ENCODE measurements around the gene JPH2.
"Not testable (repeated sequence)": the region's sequence is repeated elsewhere in the genome, so short reads cannot be mapped to it uniquely, and the experiment has no call there.

The JPH2 gene

GRCh38 chr20:44187054-44187771, at the start of gene JPH2:
Gene JPH2 (minus strand): TSS chr20:44187188. CDS start chr20:44186705, 483 bp downstream.
- DNase-seq = peak in 1 of 10 donors; percentile 66
- intact Hi-C loops (cut with DNase I) = no loop called here

- intact Hi-C loops (cut with DNase I) = no loop called here
- DNase-seq = peak in 1 of 10 donors; percentile 7
Observed at GRCh38 chr20:44235702-44236101, 48.7 kb upstream of the JPH2 start.

- DNase-seq = peak in 1 of 10 donors; percentile 51
- intact Hi-C loops (cut with DNase I) = no loop called here
Observed at GRCh38 chr20:44234566-44235317, 47.8 kb upstream of the JPH2 start.

- DNase-seq = peak in 2 of 10 donors; percentile 9 to 46
- intact Hi-C loops (cut with DNase I) = no loop called here
Observed at GRCh38 chr20:44233436-44234016, 46.5 kb upstream of the JPH2 start.

- intact Hi-C loops (cut with DNase I) = not testable (repeated sequence)
- peak in 1 of 10 donors; percentile 44 for DNase-seq
Observed at GRCh38 chr20:44232469-44232856, 45.5 kb upstream of the JPH2 start.

- intact Hi-C loops (cut with DNase I) = no loop called here
- DNase-seq = peak in 1 of 10 donors; percentile 62
Observed at GRCh38 chr20:44231713-44232468, 44.9 kb upstream of the JPH2 start.

GRCh38 chr20:44231193-44231592, 44.2 kb upstream of the JPH2 start:
- intact Hi-C loops (cut with DNase I) = no loop called here
- peak in 2 of 10 donors; percentile 33 to 58 for DNase-seq

- intact Hi-C loops (cut with DNase I) = no loop called here
- DNase-seq = peak in 2 of 10 donors; percentile 29 to 54
Observed at GRCh38 chr20:44228465-44229258, 41.7 kb upstream of the JPH2 start.

- DNase-seq = no peak
- intact Hi-C loops (cut with DNase I) = no loop called here
Observed at GRCh38 chr20:44224637-44225036, 37.6 kb upstream of the JPH2 start.

GRCh38 chr20:44223721-44224120, 36.7 kb upstream of the JPH2 start:
- DNase-seq = peak in 1 of 10 donors; percentile 5
- intact Hi-C loops (cut with DNase I) = no loop called here

- DNase-seq = peak in 2 of 10 donors; percentile 24 to 31
- intact Hi-C loops (cut with DNase I) = no loop called here
Observed at GRCh38 chr20:44222633-44223368, 35.8 kb upstream of the JPH2 start.

- intact Hi-C loops (cut with DNase I) = no loop called here
- peak in 2 of 10 donors; percentile 5 to 34 for DNase-seq
Observed at GRCh38 chr20:44222027-44222426, 35.0 kb upstream of the JPH2 start.

GRCh38 chr20:44221368-44221954, 34.5 kb upstream of the JPH2 start:
- intact Hi-C loops (cut with DNase I) = no loop called here
- DNase-seq = no peak

- intact Hi-C loops (cut with DNase I) = loop anchor here (5.0 to 10.0 kb wide), 3 partner anchors 168 to 395 kb away; no protein-coding TSS in a partner anchor
- DNase-seq = peak in 1 of 10 donors; percentile 9
Observed at GRCh38 chr20:44219791-44220190, 32.8 kb upstream of the JPH2 start.

GRCh38 chr20:44219170-44219730, 32.3 kb upstream of the JPH2 start:
- intact Hi-C loops (cut with DNase I) = loop anchor here (5.0 to 10.0 kb wide), 3 partner anchors 168 to 396 kb away; no protein-coding TSS in a partner anchor
- peak in 1 of 10 donors; percentile 56 for DNase-seq

GRCh38 chr20:44218446-44218845, 31.5 kb upstream of the JPH2 start:
- intact Hi-C loops (cut with DNase I) = loop anchor here (5.0 to 10.0 kb wide), 3 partner anchors 169 to 396 kb away; no protein-coding TSS in a partner anchor
- peak in 1 of 10 donors; percentile 29 for DNase-seq

GRCh38 chr20:44217342-44218092, 30.5 kb upstream of the JPH2 start:
- intact Hi-C loops (cut with DNase I) = loop anchor here (5.0 to 10.0 kb wide), 3 partner anchors 170 to 397 kb away; no protein-coding TSS in a partner anchor
- peak in 8 of 10 donors; percentile 59 to 95 (median 68) for DNase-seq
